ENCODE data around the gene TMEM163.

DNA sequence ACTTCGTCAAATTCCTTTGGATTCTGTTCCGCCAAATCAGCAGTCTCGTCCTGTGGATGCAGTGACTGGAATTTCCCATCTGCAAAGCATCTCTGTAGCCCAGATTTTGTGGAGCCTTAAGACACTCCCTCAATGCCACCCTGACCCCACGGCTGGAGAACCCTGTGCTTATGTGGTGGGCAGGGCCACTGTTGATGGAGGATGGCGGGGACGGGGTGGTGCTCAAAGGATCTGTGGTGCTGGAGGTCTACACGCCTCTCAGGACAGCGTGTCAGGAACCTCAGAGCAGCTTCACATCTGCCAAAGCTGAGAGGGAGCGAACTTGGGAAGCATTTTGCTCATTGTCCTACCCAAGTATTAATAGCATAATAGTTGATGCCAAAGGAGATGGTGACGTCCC is 264.8 kb downstream of the TMEM163 start:
- TF ChIP-seq POLR2A (IDR thresholded peaks at IDR 0.05): no peak
- TF ChIP-seq, protein P1, sequence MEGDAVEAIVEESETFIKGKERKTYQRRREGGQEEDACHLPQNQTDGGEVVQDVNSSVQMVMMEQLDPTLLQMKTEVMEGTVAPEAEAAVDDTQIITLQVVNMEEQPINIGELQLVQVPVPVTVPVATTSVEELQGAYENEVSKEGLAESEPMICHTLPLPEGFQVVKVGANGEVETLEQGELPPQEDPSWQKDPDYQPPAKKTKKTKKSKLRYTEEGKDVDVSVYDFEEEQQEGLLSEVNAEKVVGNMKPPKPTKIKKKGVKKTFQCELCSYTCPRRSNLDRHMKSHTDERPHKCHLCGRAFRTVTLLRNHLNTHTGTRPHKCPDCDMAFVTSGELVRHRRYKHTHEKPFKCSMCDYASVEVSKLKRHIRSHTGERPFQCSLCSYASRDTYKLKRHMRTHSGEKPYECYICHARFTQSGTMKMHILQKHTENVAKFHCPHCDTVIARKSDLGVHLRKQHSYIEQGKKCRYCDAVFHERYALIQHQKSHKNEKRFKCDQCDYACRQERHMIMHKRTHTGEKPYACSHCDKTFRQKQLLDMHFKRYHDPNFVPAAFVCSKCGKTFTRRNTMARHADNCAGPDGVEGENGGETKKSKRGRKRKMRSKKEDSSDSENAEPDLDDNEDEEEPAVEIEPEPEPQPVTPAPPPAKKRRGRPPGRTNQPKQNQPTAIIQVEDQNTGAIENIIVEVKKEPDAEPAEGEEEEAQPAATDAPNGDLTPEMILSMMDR (IDR thresholded peaks at IDR 0.05): no peak

All from thyroid gland (tissue), 4 donors.